Measurements from ENCODE around the gene SNX25. TPM values are rescaled to one million over a fixed set of nuclear protein-coding genes. Genes with fewer than 3 reads are reported as not detected.

SNX25 gene
- total RNA-seq, 4 donors from 2014 or later, result 12.4 to 92.4 (median 17.8) TPM

- Histone ChIP-seq H3K27me3 (no peaks in the 10 kb centered on the region), H3K27ac (no peak overlapping the region), H3K36me3 (no peaks in the 10 kb centered on the region), H3K4me1 (no peaks in the 10 kb centered on the region), H3K9me3 (no peaks in the 10 kb centered on the region), H3K4me3 (no peak overlapping the region)
- DNase-seq, result no peak
- no peak for TF ChIP-seq POLR2A (IDR thresholded peaks at IDR 0.05)
- peak in 1 of 6 experiments; percentile 9 for TF ChIP-seq CTCF (IDR thresholded peaks at IDR 0.05)
Measured at GRCh38 chr4:185282968-185283367, 73.6 kb downstream of the SNX25 start.

- H3K4me3 ChIP-seq, result no peak overlapping the region
- no peak for DNase-seq
- no peaks in the 10 kb centered on the region for H3K27me3 ChIP-seq
- TF ChIP-seq POLR2A (IDR thresholded peaks at IDR 0.05) (no peak), CTCF (IDR thresholded peaks at IDR 0.05) (no peak)
- peaks cover 0 to 2% (median 0%) of the 10 kb centered on the region in 3 donors for H3K36me3 ChIP-seq
- H3K9me3 ChIP-seq, result no peaks in the 10 kb centered on the region
- H3K4me1 ChIP-seq, result no peaks in the 10 kb centered on the region
- H3K27ac ChIP-seq, result no peak overlapping the region
Measured at GRCh38 chr4:185283723-185284122, 74.3 kb downstream of the SNX25 start.

- no peak for DNase-seq
- Histone ChIP-seq H3K4me3 (no peak overlapping the region), H3K27me3 (no peaks in the 10 kb centered on the region), H3K27ac (no peak overlapping the region), H3K36me3 (peaks cover 0 to 6% (median 0%) of the 10 kb centered on the region in 3 donors), H3K4me1 (no peaks in the 10 kb centered on the region), H3K9me3 (no peaks in the 10 kb centered on the region)
- no peak for TF ChIP-seq CTCF (IDR thresholded peaks at IDR 0.05)
- no peak for TF ChIP-seq POLR2A (IDR thresholded peaks at IDR 0.05)
Measured at GRCh38 chr4:185285632-185286393, 76.4 kb downstream of the SNX25 start.

- TF ChIP-seq POLR2A (IDR thresholded peaks at IDR 0.05) (no peak), CTCF (IDR thresholded peaks at IDR 0.05) (no peak)
- H3K4me3 ChIP-seq, result no peak overlapping the region
- H3K27ac ChIP-seq, result no peak overlapping the region
- no peaks in the 10 kb centered on the region for H3K9me3 ChIP-seq
- no peaks in the 10 kb centered on the region for H3K4me1 ChIP-seq
- H3K36me3 ChIP-seq, result peaks cover 0 to 7% (median 0%) of the 10 kb centered on the region in 3 donors
- H3K27me3 ChIP-seq, result no peaks in the 10 kb centered on the region
- no peak for DNase-seq
Measured at GRCh38 chr4:185286571-185286970, 77.2 kb downstream of the SNX25 start.

GRCh38 chr4:185287031-185287430, 77.6 kb downstream of the SNX25 start:
- Histone ChIP-seq H3K9me3 (no peaks in the 10 kb centered on the region), H3K27me3 (no peaks in the 10 kb centered on the region), H3K36me3 (peaks cover 0 to 12% (median 0%) of the 10 kb centered on the region in 3 donors), H3K27ac (no peak overlapping the region), H3K4me3 (no peak overlapping the region), H3K4me1 (no peaks in the 10 kb centered on the region)
- no peak for DNase-seq
- TF ChIP-seq POLR2A (IDR thresholded peaks at IDR 0.05) (no peak), CTCF (IDR thresholded peaks at IDR 0.05) (no peak)

Measured in Peyer's patch (tissue), 4 donors.